Stimulated activated CD8-positive, alpha-beta memory T cell treated with anti-CD3 and anti-CD28 coated beads, Interleukin-4, amount 100 ng/mL, for 24 hours (primary cell): ENCODE results near the gene NCAM2.

ENCODE experiments used
- DNase-seq: peaks from one replicate; pipeline ENCODE4 v3.0.0-alpha.2; 2020; ENCODE audit warnings: low read depth

NCAM2 gene

GRCh38 chr21:20997636-20998455 lies at the start of gene NCAM2:
Gene NCAM2, plus strand, starts transcription at chr21:20998409.
- peak; percentile 47 for DNase-seq

DNA sequence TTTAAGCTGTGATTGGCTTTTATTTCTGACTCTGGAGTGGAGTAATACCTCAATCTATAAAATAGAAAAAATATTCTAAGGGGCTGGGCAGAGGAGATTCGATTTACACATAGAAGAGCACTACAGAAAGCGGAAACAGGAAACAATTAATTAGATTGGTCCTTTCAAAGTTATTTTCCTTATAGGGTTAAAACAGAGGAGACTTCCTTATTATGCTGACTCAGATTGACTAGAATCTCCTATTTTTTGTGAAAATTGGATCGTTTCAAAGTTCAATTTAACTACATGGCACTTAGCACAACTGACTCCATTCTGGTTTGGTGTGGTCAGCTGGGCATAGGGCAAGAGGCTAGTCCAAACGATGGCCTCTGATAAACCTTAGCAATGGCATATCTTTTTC lies 48.3 kb upstream of the NCAM2 start:
- no peak for DNase-seq

- DNase-seq = no peak
Measured at GRCh38 chr21:20965816-20966215, 32.4 kb upstream of the NCAM2 start.

DNA sequence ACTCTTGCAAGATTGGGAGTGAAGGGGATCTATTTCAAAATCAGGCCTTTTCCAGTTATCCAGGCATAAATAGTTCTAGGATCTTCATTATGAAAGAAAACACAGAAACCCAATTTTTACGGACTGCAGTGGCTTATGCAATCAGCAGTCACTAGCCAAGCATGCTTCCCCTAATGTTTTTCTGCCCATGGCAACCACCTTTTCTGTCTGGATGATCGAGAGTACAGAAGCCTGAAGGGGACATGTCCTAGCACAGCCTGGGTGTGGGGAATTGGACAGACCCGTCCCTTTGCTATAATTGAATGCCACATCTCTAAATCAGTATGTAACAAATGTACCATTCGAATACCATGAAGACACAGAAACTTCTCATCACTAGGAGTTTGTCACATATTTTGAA lies 29.8 kb upstream of the NCAM2 start:
- DNase-seq = no peak

DNA sequence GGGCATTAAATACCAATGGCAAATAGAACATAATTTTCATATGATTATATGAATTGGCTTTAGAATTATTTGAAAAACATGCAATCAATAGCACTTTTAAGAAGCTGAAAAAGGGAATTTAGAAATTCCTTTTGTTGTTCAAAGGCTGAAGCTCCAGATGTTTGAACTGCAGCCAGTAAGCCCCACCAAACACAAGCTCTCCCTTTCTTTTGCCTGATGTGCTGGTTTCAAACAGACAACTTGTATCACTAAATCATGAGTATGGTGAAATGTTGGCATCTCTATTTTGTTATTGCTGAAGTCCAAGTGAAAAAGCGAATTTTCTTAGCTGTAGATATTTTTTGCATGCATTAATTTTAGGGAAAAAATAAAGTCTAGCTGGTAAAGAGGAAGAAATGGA lies 27.5 kb upstream of the NCAM2 start:
- no peak for DNase-seq

- DNase-seq = no peak
Measured at GRCh38 chr21:20971296-20971921, 26.8 kb upstream of the NCAM2 start.

DNA sequence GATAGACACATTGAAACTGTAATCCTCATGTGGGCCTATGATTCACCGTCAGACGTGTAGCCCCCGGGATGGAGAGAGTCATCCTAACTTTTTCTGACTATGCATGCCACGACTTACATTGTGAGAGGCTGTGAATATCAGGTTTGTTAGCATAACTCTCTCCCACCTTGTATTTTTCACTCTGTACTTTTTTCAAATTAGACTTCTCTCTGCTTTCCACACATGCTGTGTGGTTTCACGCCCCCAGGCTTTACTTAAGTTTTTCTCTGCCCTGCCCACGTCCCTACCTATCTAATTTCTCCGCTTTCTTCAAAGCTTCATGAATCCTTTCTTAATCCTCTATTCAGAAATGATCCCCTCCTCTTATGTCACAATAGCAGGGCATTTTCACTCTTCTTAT lies 3.4 kb upstream of the NCAM2 start:
- DNase-seq = no peak

DNA sequence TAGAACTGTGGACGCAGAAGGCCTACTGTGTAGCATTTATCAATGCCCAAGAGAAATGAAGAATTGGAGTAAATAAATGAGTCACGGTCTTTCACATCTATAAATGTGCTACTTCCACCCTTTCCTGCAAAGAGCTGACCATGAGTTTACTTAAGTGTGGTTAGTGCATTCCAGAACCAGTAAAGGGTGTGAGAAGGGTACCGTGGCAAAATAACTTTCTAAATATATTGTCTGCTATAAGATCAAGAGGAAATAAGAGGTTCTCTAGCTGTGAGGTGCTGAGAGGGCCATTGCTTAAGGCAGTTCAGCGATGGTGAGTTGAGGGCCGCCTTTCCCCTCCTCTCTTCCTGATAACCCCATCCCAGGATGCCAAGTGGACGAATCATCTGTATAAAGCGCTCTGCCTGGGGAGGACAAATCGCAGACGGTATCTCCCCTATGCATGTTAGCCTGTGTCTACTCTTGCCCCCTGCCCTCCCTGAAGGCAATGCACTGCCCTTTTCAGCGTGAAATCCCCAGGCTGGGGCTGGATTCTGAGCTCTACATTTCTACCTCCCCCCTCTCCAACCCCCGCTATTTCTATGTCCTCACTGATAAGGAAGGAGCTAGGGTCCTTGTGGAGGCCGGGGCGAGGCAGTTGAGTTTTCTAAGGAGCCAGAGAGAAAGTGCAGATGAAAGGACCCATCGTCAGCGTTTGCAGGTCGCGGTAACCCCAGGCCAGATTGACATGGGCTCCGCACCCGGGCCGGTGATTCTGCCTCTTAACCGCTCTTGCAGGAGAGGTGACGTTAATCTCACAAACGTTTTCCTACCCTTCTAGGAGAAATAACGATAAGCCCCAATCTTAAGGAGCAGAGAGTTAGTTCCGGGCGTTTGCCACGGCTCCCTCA lies 1.5 kb upstream of the NCAM2 start:
- no peak for DNase-seq

DNA sequence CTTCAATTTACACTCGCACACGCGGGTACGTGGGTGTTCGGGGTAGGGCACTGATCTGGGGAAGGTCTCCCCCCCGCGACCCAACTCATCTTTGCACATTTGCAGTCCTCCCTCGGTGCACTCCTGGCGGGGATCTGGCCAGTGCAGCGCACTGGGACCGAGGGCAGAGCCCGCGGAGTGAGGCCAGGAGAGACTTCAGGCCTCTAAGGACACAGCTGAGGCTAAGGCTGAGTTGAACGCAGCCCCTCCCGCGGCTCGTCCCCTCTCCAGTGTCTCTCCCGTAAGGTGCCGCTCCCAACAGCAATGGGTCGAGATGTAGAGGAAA lies 936 bp upstream of the NCAM2 start:
- DNase-seq = no peak

DNA sequence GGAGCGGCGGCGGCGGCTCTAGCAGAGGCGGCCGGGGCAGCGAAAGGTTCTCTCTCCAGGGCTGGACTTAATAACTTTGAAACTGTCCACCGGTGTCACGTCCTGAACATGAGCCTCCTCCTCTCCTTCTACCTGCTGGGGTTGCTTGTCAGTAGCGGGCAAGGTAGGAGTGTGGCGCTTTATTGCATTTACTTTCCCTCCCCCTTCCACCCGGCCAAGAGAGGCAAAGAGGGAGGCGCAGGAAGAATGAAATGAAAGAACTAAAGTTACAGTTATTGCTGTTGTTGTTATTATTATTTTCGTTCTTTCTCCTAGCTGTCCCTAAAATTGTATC lies 214 bp downstream of the NCAM2 start:
- DNase-seq = no peak

DNA sequence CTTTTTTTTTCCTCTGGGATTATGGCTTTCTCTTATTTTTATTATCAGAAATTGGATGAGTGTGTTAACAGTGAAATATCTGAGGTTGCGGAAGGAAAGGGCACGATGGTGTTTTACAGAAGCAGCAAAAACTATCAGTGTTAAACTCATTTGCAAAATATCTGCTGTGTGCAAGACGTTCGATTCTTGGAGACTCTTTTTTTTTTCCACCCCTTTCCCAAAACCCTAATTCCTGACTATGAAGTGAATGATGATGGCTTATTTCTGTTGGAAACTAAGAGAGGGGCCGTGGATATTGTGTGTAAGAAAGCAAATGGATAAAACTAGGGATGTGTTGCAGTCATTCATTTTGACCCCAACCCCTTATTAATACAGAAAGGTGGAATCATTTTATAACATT lies 677 bp downstream of the NCAM2 start:
- no peak for DNase-seq

DNA sequence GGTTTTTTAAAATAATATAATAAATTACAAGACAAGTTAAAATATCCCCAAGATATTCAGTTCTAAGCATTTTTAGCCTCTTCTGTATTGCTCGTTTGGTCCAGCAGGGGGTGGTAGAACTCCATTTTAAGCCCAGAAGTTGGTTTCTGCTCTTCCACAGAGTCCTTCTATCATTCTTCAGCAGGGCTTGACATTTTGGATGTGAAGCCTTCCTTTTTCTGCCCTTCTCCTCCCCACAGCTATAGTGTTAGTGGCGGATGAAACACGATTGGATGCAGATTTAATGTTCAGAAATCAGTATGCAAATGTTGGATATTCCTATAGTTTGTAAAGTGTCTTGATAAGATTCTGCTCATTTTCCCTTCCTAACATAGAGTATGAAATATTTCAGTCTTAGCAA lies 1.4 kb downstream of the NCAM2 start:
- DNase-seq = peak; percentile 19

GRCh38 chr21:21000591-21001175 lies 2.5 kb downstream of the NCAM2 start:
- DNase-seq = no peak

- no peak for DNase-seq
Measured at GRCh38 chr21:21001591-21002100, 3.4 kb downstream of the NCAM2 start.

GRCh38 chr21:21002153-21002552 lies 3.9 kb downstream of the NCAM2 start:
- no peak for DNase-seq

- DNase-seq = no peak
Measured at GRCh38 chr21:21003701-21004100, 5.5 kb downstream of the NCAM2 start.

GRCh38 chr21:21007606-21008005 lies 9.4 kb downstream of the NCAM2 start:
- DNase-seq = no peak

DNA sequence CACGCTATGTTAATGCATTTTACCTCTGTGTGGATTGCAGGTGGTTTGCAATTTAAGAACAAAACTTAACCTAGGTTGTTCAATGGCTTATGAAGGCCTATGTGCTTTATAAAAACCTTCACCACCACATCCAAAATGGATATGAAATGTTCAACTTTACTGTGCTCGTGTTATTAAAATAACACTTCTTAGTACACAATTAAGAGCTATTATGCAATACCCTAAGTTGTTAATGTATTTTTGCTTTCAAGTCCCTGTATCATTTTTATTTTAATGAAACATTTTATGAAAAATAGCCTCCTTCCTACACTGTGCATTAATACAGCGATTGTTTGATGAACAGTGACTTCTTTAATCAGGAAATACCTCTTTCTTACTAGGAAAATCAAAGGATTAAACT lies 12.0 kb downstream of the NCAM2 start:
- DNase-seq = no peak

GRCh38 chr21:21010698-21011097 lies 12.5 kb downstream of the NCAM2 start:
- no peak for DNase-seq

GRCh38 chr21:21018821-21019220 lies 20.6 kb downstream of the NCAM2 start:
- no peak for DNase-seq

DNA sequence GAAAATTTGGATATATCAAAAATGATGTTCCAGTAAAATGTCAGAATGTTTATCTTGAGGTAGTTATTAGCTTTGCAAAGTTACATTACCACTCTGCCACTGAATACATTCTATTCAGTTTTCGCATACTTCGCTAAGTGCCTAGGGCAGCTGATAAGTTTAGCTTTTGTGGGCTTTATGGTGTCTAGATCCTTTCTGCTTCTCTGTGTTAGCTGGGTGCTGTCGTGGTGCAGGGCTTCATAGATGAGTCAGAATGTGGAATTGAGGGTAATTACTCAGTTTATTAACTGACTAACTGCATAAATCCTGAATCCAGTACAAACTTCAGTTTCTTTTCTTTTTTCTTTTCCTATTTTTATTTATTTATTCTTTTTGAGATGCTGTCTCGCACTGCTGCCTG lies 21.5 kb downstream of the NCAM2 start:
- DNase-seq = no peak

GRCh38 chr21:21025742-21026141 lies 27.5 kb downstream of the NCAM2 start:
- DNase-seq = no peak
